Prostate gland (tissue), 2 donors: ENCODE measurements around the gene SCNN1A. TPM values are rescaled to one million over a fixed set of nuclear protein-coding genes. Genes with fewer than 3 reads are reported as not detected.

Experiments
- DNase-seq: peaks from one replicate; pipeline ENCODE4 v3.0.0-alpha.2; 2019; ENCODE audit warnings: low spot score
- H3K27ac ChIP-seq, 2 donors: fragments of 200-600 bp; sonication (generic); 2 replicates each; pipeline ENCODE4 v1.5.1; 2017 to 2019
- H3K27me3 ChIP-seq: fragments of 200-600 bp; sonication (generic); replicated peaks from 2 replicates; pipeline ENCODE4 v1.5.1; 2019; ENCODE audit not compliant: insufficient read depth
- H3K36me3 ChIP-seq, 2 donors: fragments of 200-600 bp; sonication (generic); 1 replicate in 1 of 2; 2 replicates in 1 of 2; pipeline versions ENCODE4 v1.5.1 to v1.8.1; 2017 to 2019
- H3K4me1 ChIP-seq: fragments of 200-600 bp; sonication (generic); replicated peaks from 2 replicates; pipeline ENCODE4 v1.5.1; 2019
- H3K4me3 ChIP-seq, 2 donors: fragments of 200-600 bp; sonication (generic); 2 replicates each; pipeline ENCODE4 v1.5.1; 2017 to 2019
- H3K9me3 ChIP-seq: fragments of 200-600 bp; sonication (generic); 2 replicates; pipeline ENCODE4 v1.5.1; 2017
- POLR2A ChIP-seq: fragments of 450-650 bp; IDR thresholded peaks from one replicate; pipeline ENCODE4 v1.6.1; 2016; ENCODE audit warnings: antibody characterized with exemption, mild to moderate bottlenecking
- POLR2AphosphoS5 ChIP-seq: sonication (generic); formaldehyde crosslinking; IDR thresholded peaks from one replicate; pipeline ENCODE4 v1.6.1; 2017; ENCODE audit warnings: antibody characterized with exemption
- WGBS: methylation state at CpG from one replicate; pipeline ENCODE4 v1.1.5; 2018; 5-methylcytosine and 5-hydroxymethylcytosine counted together
- intact Hi-C: fragments of 100-400 bp; cut with DNase I; formaldehyde crosslinking; loops from one replicate; pipeline ENCODE4 v1.14.2; 2022
- total RNA-seq, 2 donors: library from RNA; depleted of rRNA; stranded (reverse); fragments of >200 nt; gene quantifications; one replicate each; pipeline ENCODE4 v1.1.0, GENCODE V29; 2016
- TF ChIP-seq, protein P1 (sequence below), 4 experiments: fragments of 200-600 bp in 2 of 4; fragments of 450-650 bp in 2 of 4; sonication (generic) in 2 of 4; IDR thresholded peaks; 1 replicate in 3 of 4; 2 replicates in 1 of 4; pipeline ENCODE4 v1.5.1; 2016 to 2019; ENCODE audit warnings: antibody characterized with exemption in 4 of 4, mild to moderate bottlenecking in 2 of 4, moderate library complexity in 2 of 4

SCNN1A gene
- total RNA-seq, 2 donors from 2014 or later, result 128 to 211 TPM

DNA sequence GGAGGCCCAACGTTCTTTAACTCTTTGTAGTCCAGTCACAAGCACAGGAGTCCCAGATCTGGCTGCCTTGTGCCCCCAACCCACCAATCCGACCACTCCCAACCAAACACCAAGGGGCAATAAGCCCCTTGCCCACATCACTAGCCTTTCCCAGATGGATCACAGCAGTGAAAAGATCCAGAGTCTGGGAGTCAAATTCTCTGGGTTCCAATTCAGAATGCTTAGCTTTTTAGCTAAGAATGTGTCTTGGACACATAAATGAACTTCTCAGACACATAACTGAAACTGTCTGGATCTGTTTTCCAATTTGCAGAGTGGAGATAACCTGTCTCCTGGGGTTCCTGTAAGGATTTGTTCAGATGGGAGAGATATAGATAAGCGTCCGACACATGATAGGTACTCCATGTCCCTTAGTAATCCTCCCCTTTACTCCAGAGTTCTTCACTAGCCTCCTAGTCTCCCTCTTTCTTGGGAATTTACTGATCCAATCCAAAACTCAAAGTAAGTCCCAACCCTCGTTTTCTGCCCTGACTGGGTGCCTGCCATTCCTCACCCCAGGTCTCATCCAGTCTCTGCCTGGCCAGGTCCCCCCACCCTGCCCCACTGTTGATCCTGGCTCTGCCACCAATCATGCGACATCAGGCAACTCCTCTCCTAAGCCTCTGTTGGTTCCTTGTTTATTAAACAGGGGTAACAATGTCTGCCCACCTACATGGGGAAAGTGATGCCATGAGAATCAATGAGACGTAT lies 33.0 kb downstream of the SCNN1A start:
- H3K9me3 ChIP-seq, result no peaks in the 10 kb centered on the region
- peak overlapping the region; percentile 94 to 97 for H3K27ac ChIP-seq
- no peaks in the 10 kb centered on the region for H3K27me3 ChIP-seq
- TF ChIP-seq, protein P1, sequence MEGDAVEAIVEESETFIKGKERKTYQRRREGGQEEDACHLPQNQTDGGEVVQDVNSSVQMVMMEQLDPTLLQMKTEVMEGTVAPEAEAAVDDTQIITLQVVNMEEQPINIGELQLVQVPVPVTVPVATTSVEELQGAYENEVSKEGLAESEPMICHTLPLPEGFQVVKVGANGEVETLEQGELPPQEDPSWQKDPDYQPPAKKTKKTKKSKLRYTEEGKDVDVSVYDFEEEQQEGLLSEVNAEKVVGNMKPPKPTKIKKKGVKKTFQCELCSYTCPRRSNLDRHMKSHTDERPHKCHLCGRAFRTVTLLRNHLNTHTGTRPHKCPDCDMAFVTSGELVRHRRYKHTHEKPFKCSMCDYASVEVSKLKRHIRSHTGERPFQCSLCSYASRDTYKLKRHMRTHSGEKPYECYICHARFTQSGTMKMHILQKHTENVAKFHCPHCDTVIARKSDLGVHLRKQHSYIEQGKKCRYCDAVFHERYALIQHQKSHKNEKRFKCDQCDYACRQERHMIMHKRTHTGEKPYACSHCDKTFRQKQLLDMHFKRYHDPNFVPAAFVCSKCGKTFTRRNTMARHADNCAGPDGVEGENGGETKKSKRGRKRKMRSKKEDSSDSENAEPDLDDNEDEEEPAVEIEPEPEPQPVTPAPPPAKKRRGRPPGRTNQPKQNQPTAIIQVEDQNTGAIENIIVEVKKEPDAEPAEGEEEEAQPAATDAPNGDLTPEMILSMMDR (IDR thresholded peaks at IDR 0.05), result no peak
- TF ChIP-seq POLR2A (no peak), POLR2AphosphoS5 (no peak)
- no peak for DNase-seq
- 24% methylated on average over 7 of the region's 7 CpGs for WGBS
- H3K4me3 ChIP-seq, result peak overlapping the region; percentile 62 to 84
- intact Hi-C loops, result no loop called here
- no peaks in the 10 kb centered on the region for H3K36me3 ChIP-seq
- H3K4me1 ChIP-seq, result peaks cover 16% of the 10 kb centered on the region

DNA sequence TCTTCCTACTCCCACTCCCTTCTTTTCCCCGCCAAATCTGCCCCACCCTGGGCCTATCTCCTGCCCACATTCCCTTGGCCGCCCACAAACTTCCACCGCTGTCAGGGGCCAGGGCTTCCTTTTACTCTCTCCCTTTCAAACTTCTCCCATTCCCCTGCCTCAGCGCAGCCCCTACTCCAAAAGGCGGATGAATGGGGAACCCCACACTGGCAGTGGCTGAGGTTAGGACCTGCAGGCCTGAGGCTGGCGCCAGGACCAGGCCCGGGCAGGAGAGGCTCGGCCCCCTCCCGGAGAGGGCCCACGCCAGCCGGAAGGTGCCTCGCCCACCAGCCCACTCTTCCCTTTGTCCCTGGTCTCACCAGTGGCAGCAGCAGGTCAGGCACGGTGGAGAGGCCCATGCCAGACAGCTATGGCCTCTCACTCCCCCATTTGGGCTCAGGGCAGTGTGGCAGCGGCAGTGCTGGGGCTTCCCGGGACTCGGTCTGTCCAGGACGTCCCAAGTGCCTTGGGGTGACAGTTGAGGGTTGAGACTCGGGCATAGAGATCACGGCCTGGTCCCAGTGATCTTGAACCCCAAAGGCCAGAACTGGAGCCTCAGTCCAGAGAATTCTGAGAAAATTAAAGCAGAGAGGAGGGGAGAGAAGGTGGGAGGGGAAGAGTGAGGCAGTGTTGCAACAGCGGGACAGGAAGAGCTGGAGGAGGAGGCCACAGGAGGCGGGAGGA lies 33.8 kb downstream of the SCNN1A start, which contains the start of gene TNFRSF1A:
TSS of gene TNFRSF1A (minus strand) at position 660 of the 723 bp plus-strand sequence. CDS start at position 398, 262 bp downstream.
- H3K4me1 ChIP-seq, result peaks cover 24% of the 10 kb centered on the region
- H3K36me3 ChIP-seq, result no peaks in the 10 kb centered on the region
- intact Hi-C loops, result loop anchor here (1.0 kb wide), 1 partner anchor 48 kb away; no protein-coding TSS in a partner anchor
- TF ChIP-seq POLR2A (peak; percentile 82), POLR2AphosphoS5 (peak; percentile 85)
- TF ChIP-seq, protein P1 (IDR thresholded peaks at IDR 0.05), result no peak
- peak within 1 kb of the TSS; percentile 94 to 97 for H3K27ac ChIP-seq
- H3K4me3 ChIP-seq, result peak within 1 kb of the TSS; percentile 62 to 84
- DNase-seq, result peak; percentile 81
- no peaks in the 10 kb centered on the region for H3K27me3 ChIP-seq
- H3K9me3 ChIP-seq, result no peaks in the 10 kb centered on the region
- WGBS, result under 1% methylated on average over 21 of the region's 21 CpGs

- Histone ChIP-seq H3K27ac (peak overlapping the region; percentile 94 to 97), H3K36me3 (no peaks in the 10 kb centered on the region), H3K4me3 (peak overlapping the region; percentile 62 to 84), H3K4me1 (peaks cover 28% of the 10 kb centered on the region), H3K27me3 (no peaks in the 10 kb centered on the region), H3K9me3 (no peaks in the 10 kb centered on the region)
- intact Hi-C loops, result loop anchor here (1.0 kb wide), 1 partner anchor 48 kb away; no protein-coding TSS in a partner anchor
- WGBS, result under 1% methylated on average over 15 of the region's 15 CpGs
- no peak for DNase-seq
- TF ChIP-seq, protein P1 (IDR thresholded peaks at IDR 0.05), result no peak
- no peak for TF ChIP-seq POLR2AphosphoS5
- TF ChIP-seq POLR2A, result no peak
Observed at GRCh38 chr12:6340745-6341416, 34.5 kb downstream of the SCNN1A start.

GRCh38 chr12:6340032-6340638 lies 35.2 kb downstream of the SCNN1A start:
- H3K4me1 ChIP-seq, result peaks cover 34% of the 10 kb centered on the region

More at GRCh38 chr12:6340032-6340638, 35.2 kb downstream of the SCNN1A start:
- intact Hi-C loops, result no loop called here
- no peak for DNase-seq
- WGBS, result 2% methylated on average over 9 of the region's 9 CpGs
- Histone ChIP-seq H3K27ac (peak overlapping the region; percentile 94 to 97), H3K9me3 (no peaks in the 10 kb centered on the region), H3K36me3 (no peaks in the 10 kb centered on the region), H3K27me3 (no peaks in the 10 kb centered on the region), H3K4me3 (peak overlapping the region; percentile 62 to 84)
- TF ChIP-seq, protein P1 (IDR thresholded peaks at IDR 0.05), result no peak
- TF ChIP-seq POLR2A (peak; percentile 41), POLR2AphosphoS5 (peak; percentile 62)
